KMS-11 (cell line): Measurements from ENCODE around the gene CCDC148.

Experiments used
- H2AFZ ChIP-seq: fragments of 200-600 bp; sonication (generic); 2 replicates; pipeline ENCODE4 v1.6.1; 2016; ENCODE audit warnings: antibody characterized with exemption, mixed run types, low read depth
- H3K27ac ChIP-seq: fragments of 200-600 bp; sonication (generic); 2 replicates; pipeline ENCODE4 v1.6.1; 2016; ENCODE audit warnings: mild to moderate bottlenecking, mixed run types
- H3K27me3 ChIP-seq: fragments of 200-600 bp; sonication (generic); 2 replicates; pipeline ENCODE4 v1.6.1; 2017; ENCODE audit warnings: mild to moderate bottlenecking, low read depth, mixed run types, moderate library complexity; ENCODE audit not compliant: insufficient read depth
- H3K36me3 ChIP-seq: fragments of 200-600 bp; sonication (generic); 2 replicates; pipeline ENCODE4 v1.6.1; 2017; ENCODE audit warnings: mild to moderate bottlenecking, mixed run types; ENCODE audit not compliant: insufficient read depth
- H3K4me1 ChIP-seq: fragments of 200-600 bp; sonication (generic); 2 replicates; pipeline ENCODE4 v1.6.1; 2016; ENCODE audit warnings: mild to moderate bottlenecking, low read depth, mixed run types; ENCODE audit not compliant: poor library complexity, severe bottlenecking
- H3K4me2 ChIP-seq: fragments of 200-600 bp; sonication (generic); 2 replicates; pipeline ENCODE4 v1.7.0; 2016; ENCODE audit warnings: mild to moderate bottlenecking, mixed run types
- H3K4me3 ChIP-seq: fragments of 200-600 bp; sonication (generic); IDR thresholded peaks from 2 replicates; pipeline ENCODE4 v1.6.1; 2017; ENCODE audit warnings: low read depth, low read length, mixed read lengths; ENCODE audit not compliant: insufficient read depth
- H3K79me2 ChIP-seq: fragments of 200-600 bp; sonication (generic); 2 replicates; pipeline ENCODE4 v1.6.1; 2016; ENCODE audit warnings: low read depth, mixed run types; ENCODE audit not compliant: insufficient read depth
- H3K9ac ChIP-seq: fragments of 200-600 bp; sonication (generic); 2 replicates; pipeline ENCODE4 v1.6.1; 2016; ENCODE audit warnings: mild to moderate bottlenecking, mixed run types
- H4K20me1 ChIP-seq: fragments of 200-600 bp; sonication (generic); 2 replicates; pipeline ENCODE4 v1.6.1; 2016; ENCODE audit warnings: mild to moderate bottlenecking, mixed run types; ENCODE audit not compliant: insufficient read depth
- TF ChIP-seq, protein P1 (sequence below): fragments of 200-600 bp; sonication (generic); conservative IDR thresholded peaks from 2 replicates; pipeline ENCODE4 v1.6.1; 2017; ENCODE audit warnings: low read depth, mild to moderate bottlenecking, antibody characterized with exemption, low read length, moderate library complexity, mixed read lengths

CCDC148 gene

DNA sequence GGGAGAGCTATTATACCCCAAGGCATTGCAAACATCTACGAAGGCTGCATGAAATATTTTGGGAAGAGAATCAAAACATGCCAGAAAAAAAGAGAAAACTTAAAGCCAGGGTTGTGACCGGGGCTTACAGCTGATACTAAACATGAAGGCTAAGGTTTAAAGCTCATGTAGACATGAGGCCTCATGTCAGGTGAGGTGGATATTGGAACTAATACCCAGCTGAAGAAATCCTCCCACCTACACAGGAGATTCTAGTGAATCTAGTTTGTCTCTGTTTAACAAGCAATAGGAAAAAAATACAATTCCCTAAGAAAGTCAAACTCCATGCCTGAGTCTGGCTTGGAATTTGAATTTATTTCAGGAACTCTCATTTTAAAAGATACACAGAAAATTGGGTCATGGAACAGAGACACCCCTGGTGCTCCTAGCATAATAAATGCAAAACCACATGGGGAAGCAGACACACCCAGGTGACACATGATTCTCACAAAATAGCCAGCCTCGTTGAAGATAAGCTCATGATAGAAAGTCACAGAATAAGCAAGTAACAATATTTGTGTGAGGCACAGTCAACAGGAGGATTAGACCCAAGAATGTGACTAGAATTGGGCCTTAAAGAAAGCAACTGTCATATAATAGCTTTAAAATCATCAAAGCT is 312.7 kb downstream of the CCDC148 start:
- Histone ChIP-seq H3K4me2 (no peak overlapping the region), H3K27ac (no peak overlapping the region), H3K79me2 (no peaks in the 10 kb centered on the region), H3K27me3 (no peaks in the 10 kb centered on the region), H2AFZ (no peak overlapping the region), H3K9ac (no peak overlapping the region), H3K36me3 (no peaks in the 10 kb centered on the region), H3K4me1 (no peaks in the 10 kb centered on the region), H3K4me3 (no peak overlapping the region), H4K20me1 (no peaks in the 10 kb centered on the region)
- TF ChIP-seq, protein P1, sequence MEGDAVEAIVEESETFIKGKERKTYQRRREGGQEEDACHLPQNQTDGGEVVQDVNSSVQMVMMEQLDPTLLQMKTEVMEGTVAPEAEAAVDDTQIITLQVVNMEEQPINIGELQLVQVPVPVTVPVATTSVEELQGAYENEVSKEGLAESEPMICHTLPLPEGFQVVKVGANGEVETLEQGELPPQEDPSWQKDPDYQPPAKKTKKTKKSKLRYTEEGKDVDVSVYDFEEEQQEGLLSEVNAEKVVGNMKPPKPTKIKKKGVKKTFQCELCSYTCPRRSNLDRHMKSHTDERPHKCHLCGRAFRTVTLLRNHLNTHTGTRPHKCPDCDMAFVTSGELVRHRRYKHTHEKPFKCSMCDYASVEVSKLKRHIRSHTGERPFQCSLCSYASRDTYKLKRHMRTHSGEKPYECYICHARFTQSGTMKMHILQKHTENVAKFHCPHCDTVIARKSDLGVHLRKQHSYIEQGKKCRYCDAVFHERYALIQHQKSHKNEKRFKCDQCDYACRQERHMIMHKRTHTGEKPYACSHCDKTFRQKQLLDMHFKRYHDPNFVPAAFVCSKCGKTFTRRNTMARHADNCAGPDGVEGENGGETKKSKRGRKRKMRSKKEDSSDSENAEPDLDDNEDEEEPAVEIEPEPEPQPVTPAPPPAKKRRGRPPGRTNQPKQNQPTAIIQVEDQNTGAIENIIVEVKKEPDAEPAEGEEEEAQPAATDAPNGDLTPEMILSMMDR: no peak

DNA sequence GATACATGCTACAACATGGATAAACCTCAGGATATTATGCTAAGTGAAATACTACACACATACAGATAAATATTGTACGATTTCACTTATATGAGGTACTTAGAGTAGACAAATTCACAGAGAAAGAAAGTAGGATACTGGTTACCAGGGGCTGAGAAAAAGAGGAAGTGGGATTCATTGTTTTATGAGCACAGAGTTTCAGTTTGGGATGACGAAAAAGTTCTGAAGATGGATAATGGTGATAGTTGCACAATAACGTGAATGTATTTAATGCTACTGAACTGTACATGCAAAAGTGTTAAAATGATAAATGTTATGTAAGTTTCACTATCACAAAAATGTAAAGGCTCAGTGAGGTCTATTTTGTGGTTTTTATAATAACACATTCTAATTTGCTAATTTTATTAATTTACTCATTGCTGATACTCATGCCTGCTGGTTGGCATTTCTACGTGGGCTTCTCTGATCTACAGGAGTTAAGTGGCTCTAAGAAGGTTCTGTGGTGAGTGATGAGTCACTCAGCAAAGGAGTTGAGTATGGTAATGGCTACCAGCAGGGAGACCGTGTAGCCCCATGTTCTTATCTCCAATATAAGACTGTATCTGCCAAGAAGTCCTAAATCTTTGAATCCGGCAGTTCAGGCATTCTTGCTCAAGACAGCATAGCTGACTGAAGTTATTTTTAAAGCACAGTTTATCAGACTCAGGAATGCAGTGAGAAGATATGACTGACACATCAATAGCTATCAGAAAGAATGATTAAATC is 313.8 kb downstream of the CCDC148 start:
- no peaks in the 10 kb centered on the region for H3K27me3 ChIP-seq
- H3K4me2 ChIP-seq: no peak overlapping the region
- no peak overlapping the region for H3K4me3 ChIP-seq
- H3K36me3 ChIP-seq: no peaks in the 10 kb centered on the region
- no peak overlapping the region for H3K9ac ChIP-seq
- H3K79me2 ChIP-seq: no peaks in the 10 kb centered on the region
- no peak overlapping the region for H2AFZ ChIP-seq
- no peak overlapping the region for H3K27ac ChIP-seq
- TF ChIP-seq, protein P1: no peak
- no peaks in the 10 kb centered on the region for H4K20me1 ChIP-seq
- no peaks in the 10 kb centered on the region for H3K4me1 ChIP-seq

DNA sequence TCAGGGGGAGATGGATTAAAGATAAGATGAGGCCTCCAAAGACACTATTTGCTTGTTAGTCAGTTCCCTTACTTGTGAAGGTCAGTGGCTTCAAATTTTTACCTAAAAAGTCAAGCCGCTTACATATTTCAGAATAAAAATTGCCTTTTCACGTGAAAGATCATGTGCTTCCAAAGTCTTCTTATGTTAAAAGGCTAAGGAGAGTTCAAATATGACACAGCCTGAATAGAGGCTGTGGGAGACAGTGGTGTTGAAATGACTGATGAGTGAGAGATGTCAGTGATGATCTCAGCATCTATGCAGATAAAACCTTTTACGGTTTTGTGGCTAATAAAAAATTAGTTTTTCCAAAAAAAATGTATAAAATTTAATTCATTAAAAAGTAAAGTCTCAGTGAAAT is 314.4 kb downstream of the CCDC148 start:
- Histone ChIP-seq H3K4me3 (no peak overlapping the region), H3K4me1 (no peaks in the 10 kb centered on the region), H3K79me2 (no peaks in the 10 kb centered on the region), H3K4me2 (no peak overlapping the region), H2AFZ (no peak overlapping the region), H3K36me3 (no peaks in the 10 kb centered on the region), H3K9ac (no peak overlapping the region), H4K20me1 (no peaks in the 10 kb centered on the region), H3K27me3 (no peaks in the 10 kb centered on the region), H3K27ac (no peak overlapping the region)
- TF ChIP-seq, protein P1: no peak

DNA sequence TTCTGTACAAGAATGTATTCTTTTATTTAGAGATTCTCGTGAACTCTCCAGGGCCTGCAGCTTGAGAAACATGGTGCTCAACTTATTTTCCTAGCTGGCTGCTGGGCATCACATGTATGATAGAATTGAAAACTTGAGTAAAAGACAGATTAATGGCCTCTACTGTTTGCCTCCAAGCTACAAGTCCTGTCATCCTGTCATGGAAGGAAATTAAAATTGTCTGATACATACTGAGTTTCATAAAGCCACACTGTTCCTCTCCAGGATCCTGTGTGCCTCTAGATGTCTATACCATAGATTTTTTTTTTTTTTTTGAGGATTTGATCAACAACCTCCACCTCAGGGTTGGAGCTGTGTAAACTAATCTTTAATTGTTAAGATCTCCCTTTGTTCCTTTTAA is 316.4 kb downstream of the CCDC148 start:
- no peak overlapping the region for H3K4me2 ChIP-seq
- TF ChIP-seq, protein P1: no peak
- no peaks in the 10 kb centered on the region for H3K27me3 ChIP-seq

More for the DNA sequence above, 316.4 kb downstream of the CCDC148 start:
- no peaks in the 10 kb centered on the region for H4K20me1 ChIP-seq
- H3K36me3 ChIP-seq: no peaks in the 10 kb centered on the region
- H3K4me1 ChIP-seq: no peaks in the 10 kb centered on the region
- no peak overlapping the region for H2AFZ ChIP-seq
- no peaks in the 10 kb centered on the region for H3K79me2 ChIP-seq
- H3K4me3 ChIP-seq: no peak overlapping the region
- no peak overlapping the region for H3K27ac ChIP-seq
- H3K9ac ChIP-seq: no peak overlapping the region
